Thyroid gland (tissue), 4 donors: Measurements from ENCODE around the gene FGF22.

ENCODE experiments used
- CTCF ChIP-seq, 6 experiments: fragments of 200-600 bp in 3 of 6; fragments of 450-650 bp in 3 of 6; sonication (generic) in 3 of 6; IDR thresholded peaks; one replicate each; pipeline ENCODE4 v1.5.1; 2016 to 2019; ENCODE audit warnings: antibody characterized with exemption in 6 of 6, mild to moderate bottlenecking in 2 of 6, inconsistent platforms in 1 of 6, moderate library complexity in 1 of 6
- POLR2A ChIP-seq, 2 donors: fragments of 450-650 bp; IDR thresholded peaks; one replicate each; pipeline ENCODE4 v1.6.1; 2017; ENCODE audit warnings: antibody characterized with exemption in 2 of 2, mild to moderate bottlenecking in 2 of 2, moderate library complexity in 1 of 2

GRCh38 chr19:632579-633067 is 7.1 kb upstream of the FGF22 start:
- TF ChIP-seq CTCF (IDR thresholded peaks at IDR 0.05) (no peak), POLR2A (IDR thresholded peaks at IDR 0.05) (no peak)
